Muscle of arm (tissue), 14 donors: ENCODE results near the gene ZNF284. TPM values are rescaled to one million over a fixed set of nuclear protein-coding genes. Genes with fewer than 3 reads are reported as not detected.

Source experiments
- DNase-seq: peaks from one replicate; pipeline ENCODE4 v3.0.0-alpha.2; 2013
- long read RNA-seq, 11 donors: transcript quantifications; one replicate each; lab custom pipeline, GENCODE V29; 2026
- polyA plus RNA-seq, 12 donors: library from polyadenylated mRNA; unstranded; fragments of 120-200 nt; gene quantifications; one replicate each; pipeline ENCODE4 v1.2.1, GENCODE V29; 2013; ENCODE audit not compliant: insufficient read length in 12 of 12

Gene ZNF284
- polyA plus RNA-seq: 1 to 10 TPM in 11 of 12 donors, not detected in 1; 2.1 to 7.0 (median 3.3) TPM
- long read RNA-seq, donor 1: 0 reads
- long read RNA-seq, donor 2: 0 reads
- long read RNA-seq, donor 3, full-length matches to known transcripts: 1 of 1 reads
- long read RNA-seq, donor 3, partial matches to known transcripts: 0 of 1 reads
- long read RNA-seq, donor 3, other reads (novel, unspliced or antisense): 0 of 1 reads
- long read RNA-seq, donor 4: 0 reads
- long read RNA-seq, donor 5, full-length matches to known transcripts: 1 of 1 reads
- long read RNA-seq, donor 5, partial matches to known transcripts: 0 of 1 reads
- long read RNA-seq, donor 5, other reads (novel, unspliced or antisense): 0 of 1 reads
- long read RNA-seq, donor 6: 0 reads
- long read RNA-seq, donor 7: 0 reads
- long read RNA-seq, donor 8, full-length matches to known transcripts: 2 of 2 reads
- long read RNA-seq, donor 8, partial matches to known transcripts: 0 of 2 reads
- long read RNA-seq, donor 8, other reads (novel, unspliced or antisense): 0 of 2 reads
- long read RNA-seq, donor 9, full-length matches to known transcripts: 1 of 1 reads
- long read RNA-seq, donor 9, partial matches to known transcripts: 0 of 1 reads
- long read RNA-seq, donor 9, other reads (novel, unspliced or antisense): 0 of 1 reads
- long read RNA-seq, donor 10: 0 reads
- long read RNA-seq, donor 11, full-length matches to known transcripts: 1 of 1 reads
- long read RNA-seq, donor 11, partial matches to known transcripts: 0 of 1 reads
- long read RNA-seq, donor 11, other reads (novel, unspliced or antisense): 0 of 1 reads

DNA sequence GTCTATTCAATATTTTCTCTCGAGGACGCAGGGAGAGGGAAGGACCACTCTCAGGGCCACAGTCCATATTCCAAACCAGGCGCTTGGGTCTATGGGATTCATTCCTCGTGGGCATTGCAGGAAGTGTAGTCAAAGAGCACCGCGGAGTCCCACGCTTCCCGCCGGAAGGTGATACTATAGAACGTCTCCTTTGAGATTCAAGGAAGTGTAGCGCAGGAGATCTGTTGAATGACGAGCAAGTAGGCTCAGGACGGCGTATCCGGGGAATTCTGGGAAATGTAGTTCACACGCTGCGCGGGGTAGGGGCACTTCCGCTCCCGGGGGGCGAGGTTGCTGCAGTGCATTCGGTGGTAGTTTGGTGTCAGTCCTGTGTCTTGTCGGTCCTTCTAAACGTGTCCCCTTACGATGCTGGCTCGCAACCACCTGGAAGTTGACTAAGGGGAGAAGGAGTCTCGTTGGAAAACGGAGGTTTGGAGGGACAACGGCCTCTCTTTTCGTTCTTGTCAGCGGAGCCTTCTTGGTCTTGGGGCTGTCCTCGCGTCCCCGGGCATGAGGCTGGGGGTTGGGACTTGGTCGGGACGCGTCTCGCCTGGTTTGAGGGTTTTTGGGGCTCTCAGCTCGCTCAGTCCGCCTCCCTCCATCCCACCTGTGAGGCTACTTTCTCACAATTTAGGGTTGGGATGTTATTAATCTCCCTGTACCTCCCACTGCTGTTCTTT, at the start of gene ZNF284:
Gene ZNF284, plus strand, starts transcription at position 336 of the 719 bp plus-strand sequence. CDS start 4,231 bp downstream, outside the sequence.
- DNase-seq: peak; percentile 95

DNA sequence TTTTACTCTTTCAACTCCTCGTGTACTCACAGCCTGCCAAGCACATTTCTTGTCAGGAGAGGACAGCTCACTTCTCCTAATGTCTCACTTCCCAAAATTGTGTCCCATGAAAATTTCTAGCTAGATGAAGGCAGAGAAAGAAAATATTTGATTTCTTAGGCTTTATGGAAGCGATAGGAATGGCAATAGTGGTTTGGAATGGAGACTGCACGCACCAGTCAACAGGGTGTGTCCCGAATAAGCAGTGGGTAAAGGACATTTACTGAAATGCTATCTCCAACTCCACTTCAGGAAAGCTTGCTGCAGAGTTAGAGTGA, 47.1 kb upstream of the ZNF284 start:
- no peak for DNase-seq

DNA sequence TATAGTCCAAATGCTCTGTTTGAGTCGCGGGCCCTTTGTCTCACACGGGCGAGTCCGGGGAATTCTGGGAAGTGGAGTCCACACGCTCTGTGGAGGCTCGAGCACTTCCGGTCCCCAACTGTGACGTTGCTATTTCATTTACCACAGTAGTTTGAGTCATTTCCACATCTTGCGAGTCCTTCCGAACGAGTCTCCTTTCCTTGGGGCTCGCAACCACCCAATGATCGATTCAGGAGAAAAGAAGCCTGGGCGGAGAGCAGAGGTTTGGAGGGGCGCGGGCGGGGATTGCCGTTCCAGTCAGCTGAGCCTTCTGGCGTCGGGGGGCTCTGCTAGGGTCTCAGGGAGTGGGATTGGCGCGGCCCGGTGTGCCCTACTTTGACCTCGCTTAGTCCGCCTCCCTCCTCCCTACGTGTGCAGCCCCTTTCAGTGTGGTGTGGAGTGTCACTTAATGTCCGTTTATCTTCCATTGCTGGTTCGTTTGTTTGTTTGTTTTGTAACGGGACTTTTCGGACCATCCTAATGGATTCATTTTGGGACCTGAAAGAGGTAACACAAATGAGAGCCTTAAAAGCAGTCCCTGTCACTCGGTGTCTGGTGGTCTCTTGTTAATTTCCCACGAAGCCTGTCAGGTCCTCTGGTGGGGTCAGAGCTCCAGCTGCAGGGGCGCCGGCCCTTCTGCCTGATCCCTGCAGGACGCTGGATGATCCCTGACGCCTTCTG, 46.6 kb upstream of the ZNF284 start, which contains the start of gene ZNF222:
Gene ZNF222, plus strand, starts transcription at position 163 of the 720 bp plus-strand sequence. Its CDS starts 58 bp downstream, at position 221.
- DNase-seq: peak; percentile 89

DNA sequence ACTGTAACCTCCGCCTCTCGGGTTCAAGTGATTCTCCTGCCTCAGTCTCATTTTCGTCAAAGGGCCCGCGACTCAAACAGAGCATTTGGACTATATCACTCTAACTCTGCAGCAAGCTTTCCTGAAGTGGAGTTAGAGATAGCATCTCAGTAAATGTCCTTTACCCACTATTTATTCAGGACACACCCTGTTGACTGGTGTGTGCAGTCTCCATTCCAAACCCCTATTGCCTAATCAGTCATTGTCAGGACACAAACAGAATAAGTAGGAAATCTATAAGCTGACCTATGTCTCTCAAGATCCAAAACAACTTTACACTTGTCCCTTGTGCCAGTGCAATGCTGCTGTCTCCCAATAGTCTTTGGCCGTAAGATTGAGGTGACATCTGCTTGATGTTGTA, 45.3 kb upstream of the ZNF284 start:
- no peak for DNase-seq

DNA sequence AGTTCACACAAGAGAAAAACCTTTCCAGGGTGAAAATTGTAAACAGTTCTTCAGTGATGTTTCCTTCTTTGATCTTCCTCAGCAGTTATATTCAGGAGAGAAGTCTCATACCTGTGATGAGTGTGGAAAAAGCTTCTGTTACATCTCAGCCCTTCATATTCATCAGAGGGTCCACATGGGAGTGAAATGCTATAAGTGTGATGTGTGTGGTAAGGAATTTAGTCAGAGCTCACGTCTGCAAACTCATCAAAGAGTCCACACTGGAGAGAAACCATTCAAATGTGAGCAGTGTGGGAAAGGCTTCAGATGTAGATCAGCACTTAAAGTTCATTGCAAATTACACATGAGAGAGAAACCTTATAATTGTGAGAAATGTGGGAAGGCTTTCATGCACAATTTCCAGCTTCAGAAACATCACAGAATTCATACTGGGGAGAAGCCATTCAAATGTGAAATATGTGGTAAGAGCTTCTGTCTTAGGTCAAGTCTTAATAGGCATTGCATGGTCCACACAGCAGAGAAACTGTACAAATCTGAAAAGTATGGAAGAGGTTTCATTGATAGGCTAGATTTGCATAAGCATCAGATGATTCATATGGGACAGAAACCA, 39.9 kb upstream of the ZNF284 start:
- DNase-seq: no peak

- DNase-seq: no peak
Observed at GRCh38 chr19:44042147-44042546, 29.8 kb upstream of the ZNF284 start.

GRCh38 chr19:44050740-44051649, 21.0 kb upstream of the ZNF284 start:
- no peak for DNase-seq

DNA sequence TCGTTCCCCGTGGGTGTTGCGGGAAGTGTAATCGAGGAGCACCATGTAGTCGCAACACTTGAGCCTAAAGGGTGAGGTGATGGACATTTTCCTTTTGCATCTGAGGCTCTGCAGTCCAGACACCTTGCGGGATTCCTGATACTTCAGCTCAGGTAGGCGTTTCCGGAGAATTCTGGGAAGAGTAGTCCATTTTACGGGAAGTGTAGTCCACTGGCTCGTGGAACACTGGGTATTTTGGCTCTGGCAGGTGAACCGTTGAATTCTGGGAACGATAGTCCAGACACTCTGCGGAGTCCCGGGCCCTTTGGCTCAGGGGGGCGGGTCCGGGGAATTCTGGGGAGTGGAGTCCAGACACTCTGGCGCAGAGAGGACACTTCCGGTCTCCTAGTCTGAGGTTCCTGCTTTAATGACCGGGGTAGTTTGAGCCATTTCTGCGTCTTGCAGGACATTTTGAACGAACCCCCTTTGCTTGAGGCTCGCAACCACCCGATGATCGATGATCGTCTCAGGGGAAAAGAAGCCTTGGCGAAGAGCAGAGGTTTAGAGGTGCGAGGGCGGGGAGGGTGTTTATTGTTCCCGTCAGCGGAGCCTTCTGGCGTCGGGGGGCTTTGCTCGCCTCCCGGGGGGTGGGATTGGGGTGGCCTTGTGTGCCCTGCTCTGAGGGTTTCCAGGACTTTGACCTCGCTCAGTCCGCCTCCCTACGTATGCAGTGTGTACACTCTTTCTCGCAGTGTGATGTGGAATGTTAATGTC, 20.1 kb upstream of the ZNF284 start, which contains the start of gene ZNF223:
Gene ZNF223, plus strand, starts transcription at position 387 of the 753 bp plus-strand sequence. CDS start 3,141 bp downstream, outside the sequence.
- DNase-seq: peak; percentile 96

DNA sequence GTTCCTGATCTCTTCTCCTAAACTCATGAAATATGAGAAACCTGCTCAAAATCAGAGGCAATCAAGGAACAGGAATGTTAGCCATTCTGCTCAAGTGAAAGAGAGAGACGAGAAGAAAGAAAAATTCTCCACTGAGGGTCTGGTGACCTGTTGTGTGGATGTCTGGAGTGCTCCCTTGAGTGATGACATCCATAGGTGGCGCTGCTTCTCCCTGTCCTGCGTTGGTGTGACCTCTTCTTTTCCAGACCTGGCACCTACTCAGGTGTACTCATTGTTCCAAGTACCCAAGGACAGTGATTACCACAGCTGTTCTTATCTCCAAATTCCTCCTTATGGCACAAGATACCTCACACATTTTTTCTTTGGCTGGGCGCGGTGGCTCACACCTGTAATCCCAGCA, 16.1 kb upstream of the ZNF284 start:
- no peak for DNase-seq

DNA sequence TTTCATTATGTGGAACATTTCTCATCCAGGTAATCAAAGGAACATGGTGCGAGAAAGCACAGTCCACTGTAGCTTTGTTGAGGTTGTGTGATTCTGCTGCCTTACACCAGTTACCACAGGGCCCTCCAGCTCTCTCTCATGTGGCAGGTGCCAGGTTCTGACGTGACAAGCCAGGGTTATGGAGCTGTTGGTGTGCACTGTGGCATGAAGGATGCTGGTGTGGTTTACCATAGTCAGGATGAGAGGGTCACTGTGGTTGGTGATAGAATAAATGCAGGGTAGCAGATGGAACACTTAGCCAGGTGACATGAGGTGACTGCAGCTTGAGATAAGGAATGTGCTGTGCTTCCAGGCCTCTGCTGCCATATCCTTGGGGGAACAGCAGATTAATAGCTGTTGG, 12.7 kb upstream of the ZNF284 start:
- no peak for DNase-seq

GRCh38 chr19:44061038-44061437, 10.9 kb upstream of the ZNF284 start:
- no peak for DNase-seq

DNA sequence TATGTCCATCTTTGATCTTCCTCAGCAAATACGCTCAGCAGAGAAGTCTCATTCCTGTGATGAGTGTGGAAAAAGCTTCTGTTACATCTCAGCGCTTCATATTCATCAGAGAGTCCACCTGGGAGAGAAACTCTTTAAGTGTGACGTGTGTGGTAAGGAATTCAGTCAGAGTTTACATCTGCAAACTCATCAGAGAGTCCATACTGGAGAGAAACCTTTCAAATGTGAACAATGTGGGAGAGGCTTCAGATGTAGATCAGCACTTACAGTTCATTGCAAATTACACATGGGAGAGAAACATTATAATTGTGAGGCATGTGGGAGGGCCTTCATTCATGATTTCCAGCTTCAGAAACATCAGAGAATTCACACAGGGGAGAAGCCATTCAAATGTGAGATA, 5.7 kb upstream of the ZNF284 start:
- no peak for DNase-seq

DNA sequence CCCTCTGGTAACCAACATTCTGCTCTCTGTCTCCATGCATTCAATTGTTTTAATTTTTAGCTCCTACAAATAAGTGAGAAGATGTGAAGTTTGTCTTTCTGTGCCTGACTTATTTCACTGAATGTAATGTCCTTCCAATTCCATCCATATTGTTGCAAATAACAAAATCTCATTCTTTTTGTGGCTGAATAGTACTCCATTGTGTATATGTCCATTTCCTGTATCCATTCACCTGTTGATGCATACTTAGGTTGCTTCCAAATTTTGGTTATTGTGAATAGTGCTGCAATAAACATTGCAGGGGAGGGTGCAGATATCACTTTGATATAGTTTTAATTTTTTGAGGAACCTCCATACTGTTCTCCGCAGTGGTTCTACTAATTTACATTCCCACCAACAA, 2.5 kb upstream of the ZNF284 start:
- no peak for DNase-seq

- no peak for DNase-seq
Observed at GRCh38 chr19:44072543-44073401, 813 bp downstream of the ZNF284 start.

- DNase-seq: no peak
Observed at GRCh38 chr19:44076325-44076724, 4.4 kb downstream of the ZNF284 start.

GRCh38 chr19:44092108-44092507, 20.1 kb downstream of the ZNF284 start:
- no peak for DNase-seq

DNA sequence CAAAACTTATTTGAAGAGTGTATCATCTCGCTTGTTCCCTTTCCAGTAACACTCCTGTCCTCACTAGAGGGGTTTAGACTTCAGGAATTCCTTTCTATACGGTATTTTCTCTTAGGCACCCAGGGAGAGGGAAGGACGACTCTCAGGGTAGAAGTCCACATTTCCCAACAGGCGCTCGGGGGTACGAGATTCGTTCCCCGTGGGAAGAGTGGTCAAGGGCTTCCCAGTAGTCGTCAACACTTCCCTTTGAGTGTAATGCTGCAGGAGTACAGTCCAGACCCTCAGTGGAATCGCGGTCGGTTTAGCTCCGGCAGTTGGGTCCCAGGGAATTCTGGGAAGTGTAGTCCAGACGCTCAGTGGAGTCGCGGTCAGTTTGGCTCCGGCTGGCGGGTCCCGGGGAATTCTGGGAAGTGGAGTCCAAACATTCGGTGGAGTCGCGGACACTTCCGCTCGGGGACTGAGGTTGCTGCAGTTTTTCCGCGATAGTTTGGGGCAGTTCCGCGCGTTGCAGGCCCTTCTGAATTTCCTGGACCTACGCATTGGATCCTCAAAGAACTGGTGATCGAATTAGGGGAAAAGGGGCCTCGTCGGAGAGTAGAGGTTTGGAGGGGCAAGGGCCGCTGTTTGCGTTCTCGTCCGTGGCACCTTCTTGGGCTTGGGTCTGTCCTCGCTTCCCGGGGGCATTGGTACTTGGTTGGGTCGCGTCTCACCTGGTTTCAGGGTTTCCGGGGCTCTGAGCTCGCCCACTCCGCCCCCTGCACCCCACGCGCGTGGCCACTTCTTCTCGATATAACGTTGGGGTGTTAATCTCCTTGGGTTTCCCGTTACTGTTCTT, 22.2 kb downstream of the ZNF284 start, which contains the start of gene ZNF224:
Gene ZNF224, plus strand, starts transcription at position 431 of the 835 bp plus-strand sequence. CDS start 3,513 bp downstream, outside the sequence.
- peak; percentile 94 for DNase-seq
